PFSK-1 (cell line): Measurements from ENCODE around the gene FMN1.

Experiments used
- POLR2AphosphoS5 ChIP-seq: IDR thresholded peaks from 2 replicates; pipeline ENCODE4 v1.6.1; 2012; ENCODE audit warnings: low read depth, mild to moderate bottlenecking, control low read depth, low read length, moderate library complexity
- TAF1 ChIP-seq: IDR thresholded peaks from 2 replicates; pipeline ENCODE4 v1.6.1; 2012; ENCODE audit warnings: low read length, control low read depth, borderline replicate concordance; ENCODE audit not compliant: insufficient read depth

DNA sequence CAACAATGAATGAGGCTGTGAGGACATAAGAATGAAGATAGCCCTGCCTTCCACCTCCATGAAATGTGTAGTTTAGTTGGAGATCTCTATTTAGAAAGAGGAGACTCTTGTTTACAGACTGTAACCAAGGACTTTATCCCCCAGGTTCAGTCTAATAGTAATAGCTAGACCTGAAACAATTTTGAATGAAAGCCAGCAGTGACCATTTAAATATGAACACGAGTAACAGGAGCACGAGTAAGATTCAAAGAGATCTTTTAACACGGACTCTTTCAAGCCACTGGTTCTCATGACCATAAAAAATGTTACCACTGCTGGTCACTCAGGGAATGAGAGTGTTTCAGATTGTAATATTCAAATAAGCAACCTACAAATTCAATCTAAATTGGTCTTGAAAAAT, 123.1 kb downstream of the FMN1 start:
- TF ChIP-seq TAF1 (no peak), POLR2AphosphoS5 (no peak)
